Activated CD8-positive, alpha-beta memory T cell treated with anti-CD3 and anti-CD28 coated beads, Interleukin-2, amount 50 U/mL, for 1 hour (primary cell): ENCODE results near the gene IFITM2.

Experiments used
- DNase-seq: peaks from one replicate; pipeline ENCODE4 v3.0.0-alpha.2; 2020; ENCODE audit errors: extremely low read depth

Gene IFITM2

GRCh38 chr11:281486-282161, 26.0 kb upstream of the IFITM2 start:
- no peak for DNase-seq

- DNase-seq: no peak
Measured at GRCh38 chr11:282171-282570, 25.4 kb upstream of the IFITM2 start.

GRCh38 chr11:282630-283360, 24.8 kb upstream of the IFITM2 start:
- DNase-seq: no peak

DNA sequence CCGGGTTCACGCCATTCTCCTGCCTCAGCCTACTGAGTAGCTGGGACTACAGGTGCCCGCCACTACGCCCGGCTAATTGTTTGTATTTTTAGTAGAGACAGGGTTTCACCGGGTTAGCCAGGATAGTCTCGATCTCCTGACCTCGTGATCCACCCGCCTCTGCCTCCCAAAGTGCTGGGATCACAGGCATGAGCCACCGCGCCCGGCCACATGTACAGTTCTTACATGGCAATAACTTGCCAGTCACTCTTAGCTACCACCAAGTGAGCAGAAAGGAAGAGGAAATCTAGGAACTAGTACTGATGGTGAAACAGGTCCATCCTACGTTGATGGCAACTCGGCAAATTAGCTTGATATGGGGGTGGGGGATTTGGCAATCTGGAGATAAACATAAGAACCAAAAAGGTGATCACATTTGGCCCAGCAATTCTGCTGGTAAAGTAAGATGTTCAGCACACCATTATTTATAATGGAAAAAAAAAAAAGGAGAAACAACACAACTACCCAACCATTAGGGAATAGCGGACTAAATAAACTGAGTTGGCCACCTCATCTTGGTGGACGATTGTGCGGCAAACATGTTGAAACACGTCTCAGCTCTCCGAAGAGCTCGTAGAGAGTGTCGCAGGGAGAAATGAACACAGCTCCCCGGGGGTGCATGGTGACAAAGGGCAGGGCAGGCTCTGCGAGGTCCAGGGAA, 24.1 kb upstream of the IFITM2 start:
- DNase-seq: no peak

DNA sequence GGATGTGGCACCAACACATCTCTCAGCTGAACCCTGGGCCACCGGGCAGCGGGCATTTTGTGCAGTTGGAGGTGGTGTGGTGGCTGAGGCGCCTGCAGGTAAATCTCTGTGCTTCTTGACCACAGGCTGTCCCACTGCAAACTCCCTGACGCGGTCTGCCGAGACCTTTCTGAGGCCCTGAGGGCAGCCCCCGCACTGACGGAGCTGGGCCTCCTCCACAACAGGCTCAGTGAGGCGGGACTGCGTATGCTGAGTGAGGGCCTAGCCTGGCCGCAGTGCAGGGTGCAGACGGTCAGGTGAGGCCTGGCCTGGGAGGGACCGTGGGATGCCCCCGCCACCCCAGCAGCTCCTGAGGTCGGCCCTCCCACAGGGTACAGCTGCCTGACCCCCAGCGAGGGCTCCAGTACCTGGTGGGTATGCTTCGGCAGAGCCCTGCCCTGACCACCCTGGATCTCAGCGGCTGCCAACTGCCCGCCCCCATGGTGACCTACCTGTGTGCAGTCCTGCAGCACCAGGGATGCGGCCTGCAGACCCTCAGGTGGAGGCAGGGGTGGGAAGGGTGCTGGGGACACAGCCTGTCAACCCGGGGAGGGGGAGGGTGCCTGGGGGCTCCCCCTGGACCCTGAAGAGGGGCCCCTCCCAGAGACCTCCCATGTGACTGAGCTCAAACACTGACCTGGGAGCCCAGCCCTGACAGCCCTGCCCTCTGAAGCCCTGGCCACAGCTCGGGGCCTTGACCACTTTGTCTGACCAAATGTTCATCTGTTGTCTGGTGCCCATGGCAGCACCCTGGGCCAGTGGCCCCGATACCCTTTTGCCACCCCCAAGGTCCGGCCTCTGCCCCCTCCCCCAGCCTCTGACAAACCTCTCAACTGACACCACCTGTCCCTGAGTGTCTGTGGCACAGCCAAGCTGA, 23.3 kb upstream of the IFITM2 start:
- DNase-seq: no peak

DNA sequence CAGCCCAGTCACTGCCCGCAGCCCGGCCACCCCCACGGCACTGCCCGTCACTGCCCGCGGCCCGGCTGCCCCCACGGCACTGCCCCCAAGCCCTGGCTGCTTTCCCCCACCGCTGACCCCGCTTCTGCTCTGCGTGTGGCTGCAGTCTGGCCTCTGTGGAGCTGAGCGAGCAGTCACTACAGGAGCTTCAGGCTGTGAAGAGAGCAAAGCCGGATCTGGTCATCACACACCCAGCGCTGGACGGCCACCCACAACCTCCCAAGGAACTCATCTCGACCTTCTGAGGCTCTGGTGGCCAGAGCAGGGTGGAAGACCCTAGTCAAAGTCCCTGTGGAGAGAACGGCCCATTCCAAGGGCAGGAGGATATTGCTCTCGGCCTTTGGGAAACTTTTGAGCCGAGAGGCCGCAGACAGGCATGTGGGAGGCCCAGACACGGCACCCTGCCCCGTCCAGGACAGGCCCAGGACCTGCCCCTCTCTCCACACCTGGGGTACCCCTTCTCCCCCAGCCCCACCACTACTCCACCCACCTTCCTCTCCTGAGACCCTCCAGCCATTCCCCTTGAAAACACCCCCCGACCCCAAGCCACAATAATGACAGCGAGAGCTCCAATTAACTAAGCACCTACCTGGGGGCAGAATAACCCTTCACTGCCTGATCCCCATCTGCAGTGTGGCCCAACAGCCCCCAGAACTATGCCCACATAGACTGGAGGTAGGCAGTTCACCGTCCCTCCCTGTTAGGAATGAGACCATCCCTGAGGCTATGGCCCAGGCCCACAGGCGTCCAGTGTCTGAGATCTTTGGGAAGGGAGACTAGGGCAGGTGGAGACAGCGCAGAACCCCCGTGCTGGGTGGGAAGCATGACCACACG, 22.4 kb upstream of the IFITM2 start:
- DNase-seq: no peak

- no peak for DNase-seq
Measured at GRCh38 chr11:285894-286220, 21.8 kb upstream of the IFITM2 start.

DNA sequence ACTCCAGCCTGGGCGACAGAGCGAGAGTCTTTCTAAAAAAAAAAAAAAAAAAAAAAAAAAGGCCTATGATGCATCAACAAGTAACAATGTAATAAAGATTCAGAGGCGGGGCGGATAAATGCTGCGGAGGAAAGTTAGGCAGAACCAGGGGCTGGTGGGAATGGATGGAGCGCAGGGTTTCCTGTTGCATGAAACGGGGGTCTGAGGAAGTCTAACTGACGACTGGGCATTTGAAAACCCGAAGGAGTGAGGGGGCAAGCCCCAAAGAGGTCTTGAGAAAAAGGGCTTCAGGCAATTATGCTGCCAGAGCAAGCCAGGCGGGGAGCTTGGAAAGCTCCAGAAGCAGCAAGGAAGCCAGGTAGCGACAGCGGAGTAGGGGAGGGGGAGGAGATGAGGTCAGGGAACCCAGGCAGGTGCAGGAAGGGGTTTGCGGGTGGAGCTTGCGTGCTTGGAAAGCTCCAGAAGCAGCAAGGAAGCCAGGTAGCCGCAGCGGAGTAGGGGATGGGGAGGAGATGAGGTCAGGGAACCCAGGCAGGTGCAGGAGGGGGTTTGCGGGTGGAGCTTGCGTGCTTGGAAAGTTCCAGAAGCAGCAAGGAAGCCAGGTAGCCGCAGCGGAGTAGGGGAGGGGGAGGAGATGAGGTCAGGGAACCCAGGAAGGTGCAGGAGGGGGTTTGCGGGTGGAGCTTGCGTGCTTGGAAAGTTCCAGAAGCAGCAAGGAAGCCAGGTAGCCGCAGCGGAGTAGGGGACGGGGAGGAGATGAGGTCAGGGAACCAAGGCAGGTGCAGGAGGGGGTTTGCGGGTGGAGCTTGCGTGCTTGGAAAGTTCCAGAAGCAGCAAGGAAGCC, 20.4 kb upstream of the IFITM2 start:
- DNase-seq: peak; percentile 65

GRCh38 chr11:287821-288477, 19.7 kb upstream of the IFITM2 start:
- DNase-seq: no peak

GRCh38 chr11:288478-289397, 18.9 kb upstream of the IFITM2 start, which contains the start of gene PGGHG:
TSS of gene PGGHG (plus strand) at chr11:289126. CDS start at chr11:289817, 691 bp downstream.
- no peak for DNase-seq

DNA sequence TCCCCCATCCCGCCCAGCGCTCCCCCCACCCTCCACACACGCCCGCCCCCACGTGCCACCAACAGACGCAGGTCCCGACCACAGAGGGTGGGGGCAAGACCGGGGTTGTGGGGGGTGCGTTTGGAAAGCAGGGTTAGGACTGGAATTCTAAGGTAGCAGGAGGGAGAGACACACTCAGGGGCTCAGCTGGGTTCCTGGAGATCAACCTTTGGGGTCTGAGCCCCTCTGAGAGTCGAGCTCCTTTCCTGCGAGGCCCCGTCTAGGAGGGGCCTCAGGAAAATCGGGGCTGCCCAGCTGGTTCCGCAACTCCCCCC, 18.3 kb upstream of the IFITM2 start:
- DNase-seq: no peak

DNA sequence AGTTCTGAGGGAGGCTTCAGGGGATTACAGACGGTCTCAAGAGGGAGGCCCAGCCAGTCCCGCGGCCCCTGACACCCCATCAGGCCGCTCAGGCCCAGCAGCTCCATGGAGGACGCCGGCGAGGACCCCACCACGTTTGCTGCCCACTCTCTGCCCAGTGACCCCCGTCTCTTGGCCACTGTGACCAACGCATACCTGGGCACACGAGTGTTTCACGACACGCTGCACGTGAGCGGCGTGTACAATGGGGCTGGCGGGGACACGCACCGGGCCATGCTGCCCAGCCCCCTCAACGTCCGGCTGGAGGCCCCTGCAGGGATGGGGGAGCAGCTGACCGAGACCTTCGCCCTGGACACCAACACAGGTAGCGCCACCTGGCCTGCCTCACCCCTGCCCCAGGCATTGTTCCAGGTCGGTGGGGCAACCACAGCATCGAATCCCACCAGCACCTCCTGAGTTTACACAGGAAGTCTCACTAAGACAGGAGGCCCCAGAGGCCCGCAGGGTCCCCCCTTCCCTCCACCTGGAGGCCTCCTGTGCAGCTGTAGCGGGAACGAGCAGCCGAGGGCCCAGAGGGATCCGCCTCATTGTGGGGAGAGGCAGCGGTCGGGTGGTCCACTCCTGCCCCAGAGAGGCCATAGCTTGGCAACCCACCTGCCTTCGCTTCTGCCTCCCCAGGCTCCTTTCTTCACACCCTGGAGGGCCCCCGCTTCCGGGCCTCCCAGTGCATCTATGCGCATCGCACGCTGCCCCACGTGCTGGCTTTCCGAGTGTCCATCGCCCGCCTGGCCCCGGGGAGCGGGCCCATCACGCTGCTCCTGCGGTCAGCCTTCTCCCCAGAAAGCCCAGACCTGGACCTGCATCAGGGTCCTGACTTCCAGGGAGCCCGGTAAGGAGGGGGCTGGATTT, 17.6 kb upstream of the IFITM2 start:
- no peak for DNase-seq

DNA sequence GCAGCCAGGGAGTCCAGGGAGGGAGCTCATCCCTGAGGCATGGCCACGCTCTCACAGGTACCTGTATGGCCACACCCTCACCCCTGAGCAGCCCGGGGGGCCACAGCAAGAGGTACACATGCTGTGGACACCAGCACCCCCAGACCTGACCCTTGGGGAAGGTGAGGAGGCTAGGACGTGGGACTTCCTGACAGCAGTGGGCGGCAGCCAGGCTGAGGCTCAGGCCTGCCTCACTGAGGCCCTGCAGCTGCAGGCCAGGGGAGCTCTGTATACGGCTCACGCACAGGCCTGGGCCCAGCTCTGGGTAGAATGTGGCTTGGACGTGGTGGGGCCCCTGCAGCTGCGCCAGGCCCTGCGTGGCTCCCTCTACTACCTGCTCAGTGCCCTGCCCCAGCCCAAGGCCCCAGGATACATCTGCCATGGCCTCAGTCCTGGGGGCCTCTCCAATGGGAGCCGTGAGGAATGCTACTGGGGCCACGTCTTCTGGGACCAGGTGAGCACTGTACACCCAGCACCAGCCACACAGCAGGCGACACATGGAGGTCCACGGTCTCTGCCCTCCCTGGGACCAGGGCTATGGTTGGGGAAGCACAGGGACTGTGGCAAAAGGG, 16.9 kb upstream of the IFITM2 start:
- DNase-seq: no peak

- DNase-seq: no peak
Measured at GRCh38 chr11:291281-292210, 16.1 kb upstream of the IFITM2 start.

- no peak for DNase-seq
Measured at GRCh38 chr11:292211-293121, 15.2 kb upstream of the IFITM2 start.
